Effector CD4-positive, alpha-beta T cell (primary cell): Measurements from ENCODE around the gene ADGRL1.
A peak's percentile ranks its signal among the peaks of the same experiment; 100 is the strongest.

Source experiments
- DNase-seq: peaks from one replicate; pipeline ENCODE4 v3.0.0-alpha.2; 2020

The ADGRL1 gene

DNA sequence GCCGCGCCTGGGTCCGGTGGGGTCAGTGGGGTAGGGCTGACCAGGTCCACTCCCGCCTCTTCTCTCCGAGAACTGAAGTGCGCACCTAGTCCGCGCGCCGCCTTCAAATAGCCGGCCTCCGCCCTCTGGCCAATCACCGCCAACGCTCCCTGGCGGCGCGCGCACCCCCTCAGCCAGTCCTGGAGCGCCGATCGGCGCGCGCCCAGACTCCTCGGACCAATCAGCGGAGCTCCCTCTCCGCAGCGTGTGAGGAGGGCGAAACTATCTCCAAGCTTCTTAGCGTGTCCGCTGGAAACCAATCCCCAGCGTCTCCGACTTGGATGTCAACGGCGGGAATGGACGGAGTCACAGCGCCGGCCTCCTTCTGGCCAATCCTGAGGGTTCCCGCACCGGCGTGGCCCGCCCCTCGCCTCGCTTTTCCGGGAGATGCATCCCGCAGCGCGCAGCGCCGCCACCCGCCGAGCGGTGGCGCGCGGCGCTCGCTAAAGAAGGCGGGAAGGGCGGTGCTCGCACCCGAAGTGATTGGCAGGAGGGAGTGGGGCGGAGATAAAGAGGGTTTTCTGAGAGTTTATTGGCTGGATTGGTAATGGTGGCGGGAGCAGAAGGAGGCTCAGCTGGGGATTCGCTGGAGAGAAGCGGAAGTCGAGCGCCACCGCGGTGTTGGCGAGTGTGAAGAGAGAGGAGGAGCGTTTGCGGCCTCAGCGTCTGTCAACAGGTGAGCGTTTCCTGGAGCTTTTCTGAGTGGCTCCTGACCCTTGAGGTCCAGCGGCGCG lies 69.3 kb downstream of the ADGRL1 start, which contains the start of gene ASF1B:
ASF1B (minus strand) TSS at position 81 of the 773 bp plus-strand sequence. CDS start 133 bp downstream, outside the sequence.
- peak; percentile 96 for DNase-seq

GRCh38 chr19:14135985-14136508 lies 69.9 kb downstream of the ADGRL1 start:
- DNase-seq: no peak

DNA sequence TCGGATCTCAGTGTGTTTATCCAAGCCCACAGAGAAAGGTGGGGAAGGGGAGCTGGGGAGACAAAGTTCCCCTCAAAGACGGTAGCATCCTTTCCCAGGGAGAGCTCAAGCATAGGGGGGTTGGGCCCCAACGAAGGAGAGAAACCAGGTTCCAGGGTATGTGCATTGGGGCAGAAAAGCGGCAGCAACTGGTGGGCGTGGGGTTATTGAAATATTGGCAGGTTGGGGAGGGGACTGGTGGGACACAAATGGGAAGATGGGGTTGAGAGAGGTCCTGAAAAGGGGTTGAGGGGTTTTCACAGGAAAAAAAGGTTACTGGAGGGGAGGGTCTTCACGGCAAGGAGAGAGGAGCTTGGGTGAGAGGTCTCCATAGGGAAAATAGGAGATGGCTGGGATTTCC lies 70.6 kb downstream of the ADGRL1 start:
- no peak for DNase-seq

DNA sequence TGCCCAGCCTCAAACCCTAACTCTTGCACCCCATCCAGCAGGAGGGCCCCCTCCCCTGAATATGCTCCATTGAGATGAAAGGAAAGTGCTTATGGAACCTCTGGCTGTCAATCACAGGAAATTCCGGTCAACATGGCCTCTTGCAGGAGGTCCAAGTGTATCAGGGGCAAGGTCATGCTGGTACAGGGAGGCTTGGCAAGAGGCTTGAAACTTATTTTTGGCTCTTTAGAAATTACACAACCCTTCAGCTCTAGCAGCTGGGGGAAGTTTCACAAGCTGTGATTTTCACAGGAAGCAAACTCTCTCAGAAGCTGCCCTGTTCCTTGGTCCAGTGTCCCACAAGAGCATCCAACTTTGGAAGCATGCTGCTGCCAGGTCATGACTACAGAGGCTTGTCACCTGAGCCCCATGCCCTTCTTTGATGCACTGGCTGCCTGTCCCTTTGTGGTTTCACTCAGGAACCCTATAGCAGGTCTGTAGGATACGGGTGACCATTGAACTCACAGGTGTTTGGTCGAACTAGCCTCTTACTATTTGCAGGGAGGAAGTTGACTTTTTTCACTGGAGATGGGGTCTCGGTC lies 78.0 kb downstream of the ADGRL1 start:
- DNase-seq: no peak

GRCh38 chr19:14127176-14127575 lies 78.8 kb downstream of the ADGRL1 start:
- no peak for DNase-seq

DNA sequence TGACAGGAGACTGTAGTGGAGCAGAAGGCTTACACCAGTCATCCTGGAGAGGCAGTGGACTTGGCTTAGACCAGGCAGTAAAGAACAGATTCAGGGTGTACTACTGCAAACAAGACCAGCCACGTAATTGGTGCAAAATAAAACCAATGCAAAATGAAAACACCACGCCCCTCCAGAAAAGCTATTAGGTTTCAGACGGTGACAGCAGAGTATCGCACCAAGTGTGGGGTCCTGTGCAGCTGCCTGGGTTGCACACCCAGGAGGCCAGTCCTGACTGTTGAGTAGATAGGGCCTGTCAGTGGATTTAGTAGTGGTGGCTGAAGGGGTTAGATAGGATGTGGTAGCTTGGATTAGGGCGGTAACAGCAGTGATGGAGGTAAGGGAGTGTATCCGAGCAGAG lies 83.0 kb downstream of the ADGRL1 start:
- DNase-seq: no peak

GRCh38 chr19:14120497-14120780 lies 85.5 kb downstream of the ADGRL1 start:
- DNase-seq: no peak

DNA sequence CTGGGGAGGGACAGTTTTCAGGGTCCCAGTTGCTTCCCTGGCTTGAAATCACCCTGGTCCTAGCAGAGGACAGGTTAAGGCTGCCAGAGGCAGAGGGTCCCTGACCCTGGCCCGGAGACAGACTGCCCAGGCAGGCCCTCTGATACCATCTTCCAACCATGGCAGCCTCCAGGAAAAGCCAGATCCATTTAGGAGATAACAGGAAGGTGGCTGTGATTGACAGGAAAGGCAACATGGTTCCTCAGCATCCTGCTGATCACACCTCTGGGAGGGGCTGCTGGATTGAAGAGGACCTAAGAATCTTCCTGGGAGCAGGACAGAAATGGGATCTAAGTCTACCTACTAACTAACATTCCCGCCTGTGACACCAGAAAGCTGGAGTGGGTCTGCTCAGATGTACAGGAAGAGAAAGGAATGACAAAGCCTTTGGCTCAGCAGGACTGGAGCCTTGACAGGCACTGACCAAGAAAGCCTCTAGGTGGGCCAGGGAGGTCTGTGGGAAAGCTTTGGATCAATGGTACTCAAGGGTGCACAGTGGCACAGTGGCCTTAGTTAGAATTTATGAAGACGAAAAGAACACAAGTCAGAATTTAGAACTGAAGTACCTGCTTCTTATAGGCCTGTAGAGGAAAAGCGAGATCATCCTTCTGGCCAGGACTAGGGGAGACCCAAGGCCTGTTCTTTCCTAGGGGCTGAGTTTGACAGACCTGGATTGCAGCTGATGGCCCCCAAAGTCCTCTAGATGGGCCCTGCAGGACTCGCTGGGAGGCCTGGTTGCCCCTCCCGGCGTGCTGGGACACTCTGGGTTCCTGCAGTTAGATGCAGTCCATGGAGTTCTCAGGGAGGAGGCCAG lies 86.1 kb downstream of the ADGRL1 start:
- DNase-seq: no peak

DNA sequence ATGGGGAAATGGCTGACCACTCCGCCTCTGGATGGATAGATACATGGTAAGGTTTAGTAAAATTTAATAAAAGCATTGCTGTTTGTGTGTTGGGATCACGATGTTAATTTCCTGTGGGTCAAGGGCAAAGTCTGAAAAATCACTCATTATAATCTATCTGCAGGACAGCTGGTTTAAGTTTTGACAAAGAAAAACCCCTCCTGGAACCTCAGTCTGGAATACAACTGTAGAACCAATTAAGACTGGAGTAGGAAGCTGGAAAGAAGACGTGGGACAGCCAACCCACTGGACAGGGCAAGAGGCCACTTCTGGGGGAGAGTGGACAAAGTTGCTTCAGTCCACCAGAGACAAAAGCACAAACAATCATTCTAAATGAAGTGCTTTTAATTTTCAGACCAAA lies 86.8 kb downstream of the ADGRL1 start:
- DNase-seq: no peak

GRCh38 chr19:14118165-14119051 lies 87.6 kb downstream of the ADGRL1 start:
- peak; percentile 36 for DNase-seq

DNA sequence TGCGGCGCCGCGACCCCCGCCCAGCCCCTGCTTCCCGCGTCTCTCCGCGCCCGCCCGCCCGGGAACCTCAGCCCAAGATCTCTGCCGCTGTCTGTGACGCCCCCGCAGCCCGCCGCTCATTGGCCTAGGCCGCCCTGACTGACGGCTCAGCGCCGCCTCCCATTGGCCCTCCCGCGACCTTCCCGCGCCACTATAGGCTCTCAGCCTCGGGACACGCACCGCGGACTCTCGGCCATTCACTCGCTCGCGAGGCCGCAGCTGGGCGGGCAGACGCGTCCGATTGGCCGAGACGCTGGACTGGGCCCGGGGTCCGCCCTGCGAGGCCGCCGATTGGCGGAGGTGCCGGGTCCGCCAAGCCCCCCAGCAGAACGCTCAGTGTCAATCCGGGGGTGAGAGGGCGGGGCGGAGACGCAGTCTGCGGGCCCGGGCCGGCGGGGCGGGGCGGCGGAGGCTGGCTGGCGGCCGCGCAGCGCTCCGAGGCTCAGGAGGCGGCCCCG lies 88.3 kb downstream of the ADGRL1 start, which contains the start of gene PRKACA:
PRKACA (minus strand) TSS at position 95 of the 497 bp plus-strand sequence. CDS start 215 bp downstream, outside the sequence.
- DNase-seq: peak; percentile 98

DNA sequence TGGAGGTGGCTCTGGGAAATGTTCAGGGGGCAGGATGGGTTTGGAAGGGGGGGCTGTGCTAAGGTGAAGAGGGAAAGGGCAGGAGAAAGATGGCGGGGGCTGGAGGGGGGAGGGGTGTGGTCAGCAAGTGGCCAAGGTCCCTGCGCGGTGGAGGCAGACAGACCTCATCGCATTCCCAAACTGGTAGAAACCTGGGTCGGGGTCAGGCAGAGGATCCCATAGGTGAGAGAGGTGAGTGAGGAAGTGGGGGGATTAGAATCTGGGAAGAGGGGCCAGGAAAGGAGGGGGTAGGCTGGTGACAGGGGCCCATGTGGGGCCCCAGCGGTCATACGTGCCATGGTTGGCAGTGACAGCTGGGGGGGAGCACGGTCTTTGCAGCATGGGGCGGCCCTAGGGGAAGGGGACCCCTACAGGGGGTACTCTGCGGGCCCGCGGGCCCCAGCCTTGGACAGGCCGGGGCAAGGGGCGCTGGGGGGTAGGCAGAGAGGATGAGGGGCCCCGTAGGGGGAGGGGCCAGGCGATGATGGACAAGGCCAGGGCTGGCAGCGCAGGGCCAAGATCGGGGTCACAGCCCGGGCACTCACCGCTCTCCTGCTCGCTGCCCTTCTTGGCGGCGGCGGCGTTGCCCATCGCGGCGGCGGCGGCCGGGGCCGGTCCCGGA lies 88.9 kb downstream of the ADGRL1 start:
- no peak for DNase-seq

GRCh38 chr19:14116525-14116917 lies 89.4 kb downstream of the ADGRL1 start:
- DNase-seq: no peak

DNA sequence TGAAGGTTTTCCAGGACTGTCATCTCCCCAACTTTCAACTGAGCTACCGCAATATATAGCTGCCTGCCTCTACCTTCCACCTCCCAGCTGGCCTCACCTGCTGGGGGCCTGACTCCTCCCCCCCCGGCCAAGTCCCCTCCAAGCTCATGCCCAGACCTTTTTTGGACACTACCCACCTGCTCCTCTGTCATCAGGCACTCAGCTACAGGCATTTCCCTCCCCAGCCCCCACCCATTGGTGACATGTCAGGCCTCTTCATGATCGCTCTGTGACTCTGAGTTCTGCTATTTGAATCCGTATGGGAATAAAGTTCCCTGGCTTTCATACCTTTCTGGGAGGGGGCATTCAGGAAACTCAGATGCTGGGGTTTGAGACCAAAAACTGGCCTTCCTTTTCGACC lies 90.2 kb downstream of the ADGRL1 start:
- DNase-seq: no peak

GRCh38 chr19:14114854-14115253 lies 91.1 kb downstream of the ADGRL1 start:
- peak; percentile 41 for DNase-seq

DNA sequence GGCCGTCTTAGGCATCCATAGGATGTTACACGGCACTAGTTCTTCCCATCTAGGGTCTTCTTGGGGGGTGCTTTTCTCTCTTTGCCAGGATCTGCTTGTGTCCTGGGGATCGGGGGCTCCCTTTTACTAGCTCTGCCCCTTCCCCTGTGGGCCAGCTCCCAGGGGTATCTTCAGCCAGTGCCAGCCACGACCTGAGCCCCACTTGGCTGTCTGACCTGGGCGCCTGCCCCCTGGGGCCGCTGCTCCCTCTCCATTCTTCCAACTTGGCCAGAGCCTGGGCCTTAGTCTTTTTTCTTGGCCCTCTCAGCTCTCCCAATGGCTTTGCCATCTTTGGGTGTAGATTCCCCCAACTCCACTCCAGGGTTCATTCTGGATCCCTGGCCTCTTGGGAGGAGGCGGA lies 91.5 kb downstream of the ADGRL1 start:
- DNase-seq: no peak

DNA sequence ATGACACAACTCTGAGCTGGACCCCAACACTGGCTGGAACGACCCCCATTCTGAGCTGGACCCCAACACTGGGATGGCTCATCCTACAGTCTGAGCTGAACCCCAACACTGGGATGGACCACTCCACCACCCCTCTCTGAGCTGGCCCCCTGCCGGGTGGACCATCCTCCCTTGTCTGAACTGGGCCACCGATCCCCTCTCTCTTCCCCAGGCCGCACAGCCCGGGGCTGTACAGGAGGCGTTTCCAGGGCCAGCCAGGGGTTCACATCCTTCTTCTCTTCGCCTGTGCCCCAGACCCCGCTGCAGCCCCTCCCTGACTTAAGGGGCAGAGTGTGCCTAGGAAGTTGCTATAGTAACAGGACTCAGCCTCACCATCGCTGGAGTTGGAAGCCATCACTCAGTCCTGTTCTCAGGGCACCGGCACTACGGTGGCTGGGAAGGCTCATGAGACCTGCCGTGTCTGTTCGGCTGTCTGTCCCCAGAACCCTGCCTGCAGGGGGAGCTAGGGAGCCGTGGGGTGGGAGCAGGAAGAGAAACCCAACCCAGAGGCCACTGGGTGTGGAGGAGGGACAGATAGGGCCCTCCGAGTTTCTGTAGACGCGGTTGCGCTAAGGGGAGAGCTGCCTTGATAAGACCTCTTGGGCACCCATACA lies 92.1 kb downstream of the ADGRL1 start:
- peak; percentile 49 for DNase-seq

DNA sequence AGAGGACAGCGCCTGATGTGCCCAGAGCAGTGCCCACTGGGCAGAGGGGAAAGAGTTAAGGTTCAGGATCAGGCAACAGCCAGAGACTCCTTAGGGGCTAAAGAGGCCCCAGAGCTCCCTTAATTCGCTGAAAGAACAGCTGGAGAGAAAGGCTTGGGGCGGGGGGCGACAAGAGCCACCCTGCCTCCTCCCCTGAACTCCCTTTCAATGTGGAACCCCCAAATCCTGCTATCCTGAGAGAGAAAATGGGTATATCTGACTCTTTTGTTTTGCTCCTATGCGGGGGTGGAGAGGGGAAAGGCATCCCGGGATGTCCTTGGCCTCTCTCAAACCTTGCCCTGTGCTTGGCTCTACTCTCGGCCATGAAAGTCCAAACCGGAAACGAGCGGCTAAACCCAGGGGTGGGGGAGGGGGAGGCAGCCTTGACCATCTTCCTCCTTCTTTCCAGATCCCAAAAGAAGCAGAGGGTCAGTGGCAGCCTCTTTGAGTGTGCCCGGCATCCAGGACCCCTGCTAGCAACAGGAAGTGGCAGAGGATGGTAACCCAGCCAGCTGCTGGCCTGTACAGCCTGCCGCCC lies 93.1 kb downstream of the ADGRL1 start:
- DNase-seq: no peak

GRCh38 chr19:14112051-14112808 lies 93.7 kb downstream of the ADGRL1 start:
- no peak for DNase-seq

DNA sequence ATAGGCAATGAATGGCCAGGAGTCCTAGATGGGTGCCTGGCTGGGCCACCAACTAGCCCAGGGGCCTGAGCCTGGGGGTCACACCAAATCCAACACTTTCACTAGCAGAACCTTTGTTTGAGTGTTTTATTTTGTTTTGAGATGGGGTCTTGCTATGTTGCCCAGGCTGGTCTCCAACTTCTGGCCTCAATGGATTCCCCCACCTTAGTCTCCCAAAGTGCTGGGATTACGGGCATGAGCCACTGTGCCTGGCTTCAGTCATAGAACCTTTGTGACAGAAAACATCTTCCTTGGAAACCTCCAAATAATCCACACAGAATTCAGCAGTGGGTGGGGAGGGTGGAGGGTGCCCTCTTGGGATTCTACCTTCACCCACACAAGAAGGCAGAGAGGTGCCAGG lies 94.5 kb downstream of the ADGRL1 start:
- no peak for DNase-seq
